CD4-positive, alpha-beta memory T cell (primary cell): Measurements from ENCODE around the gene PBX4. TPM values are rescaled to one million over a fixed set of nuclear protein-coding genes. Genes with fewer than 3 reads are reported as not detected.

Source experiments
- CTCF ChIA-PET: fragments of 350-600 bp; sonication (Branson Sonifier 250); formaldehyde crosslinking; loops from one replicate; lab custom pipeline; 2021; ENCODE audit warnings: inconsistent platforms; ENCODE audit not compliant: partially characterized antibody; lab: Charles Lee
- POLR2A ChIA-PET: fragments of 350-600 bp; sonication (Branson Sonifier 250); formaldehyde crosslinking; loops from one replicate; lab custom pipeline; 2021; ENCODE audit not compliant: partially characterized antibody; lab: Charles Lee
- DNase-seq, 5 donors: peaks; one replicate each; pipeline versions ENCODE4 v3.0.0 to v3.0.0-alpha.2; 2020 to 2022; ENCODE audit warnings: mixed read lengths in 1 of 5
- H3K27ac ChIP-seq: one replicate; pipeline ENCODE4 v1.7.0; 2013; ENCODE audit warnings: low read depth, low read length
- H3K27me3 ChIP-seq: 2 replicates; pipeline ENCODE4 v1.7.0; 2013; ENCODE audit warnings: mild to moderate bottlenecking, low read length, moderate library complexity; ENCODE audit not compliant: insufficient read depth
- H3K36me3 ChIP-seq: 2 replicates; pipeline ENCODE4 v1.7.0; 2013; ENCODE audit warnings: mild to moderate bottlenecking, low read length, moderate library complexity; ENCODE audit not compliant: insufficient read depth
- H3K4me1 ChIP-seq: 2 replicates; pipeline ENCODE4 v1.7.0; 2013; ENCODE audit warnings: mild to moderate bottlenecking, low read length, moderate library complexity; ENCODE audit not compliant: insufficient read depth
- H3K4me3 ChIP-seq, 2 donors: one replicate each; pipeline ENCODE4 v1.7.0; 2013; ENCODE audit warnings: low read length in 2 of 2, mild to moderate bottlenecking in 1 of 2
- H3K9me3 ChIP-seq, 2 donors: one replicate each; pipeline ENCODE4 v1.7.0; 2013; ENCODE audit warnings: low read length in 2 of 2, control low read depth in 1 of 2; ENCODE audit not compliant: control insufficient read depth in 1 of 2
- H3K27ac Mint-ChIP-seq, 7 donors: one replicate each; pipeline ENCODE4 v1.8.0; 2020 to 2021; ENCODE audit warnings: mixed read lengths in 7 of 7, mild to moderate bottlenecking in 6 of 7, inconsistent platforms in 3 of 7, moderate library complexity in 3 of 7
- H3K27me3 Mint-ChIP-seq, 2 donors: one replicate each; pipeline ENCODE4 v1.8.0; 2020 to 2021; ENCODE audit warnings: mixed read lengths in 2 of 2
- H3K36me3 Mint-ChIP-seq, 2 donors: one replicate each; pipeline ENCODE4 v1.8.0; 2020 to 2021; ENCODE audit warnings: mixed read lengths in 2 of 2, inconsistent platforms in 1 of 2, mild to moderate bottlenecking in 1 of 2
- H3K4me1 Mint-ChIP-seq, 4 donors: one replicate each; pipeline ENCODE4 v1.8.0; 2020 to 2021; ENCODE audit warnings: mixed read lengths in 4 of 4, mild to moderate bottlenecking in 1 of 4
- H3K4me3 Mint-ChIP-seq, 8 donors: one replicate each; pipeline ENCODE4 v1.8.0; 2020 to 2021; ENCODE audit warnings: mixed read lengths in 8 of 8, mild to moderate bottlenecking in 7 of 8, moderate library complexity in 6 of 8, inconsistent platforms in 3 of 8
- H3K9me3 Mint-ChIP-seq, 8 donors: one replicate each; pipeline ENCODE4 v1.8.0; 2020 to 2021; ENCODE audit warnings: mixed read lengths in 8 of 8, mild to moderate bottlenecking in 5 of 8, inconsistent platforms in 3 of 8, moderate library complexity in 1 of 8
- intact Hi-C: fragments of 100-400 bp; cut with micrococcal nuclease; formaldehyde crosslinking; loops from one replicate; pipeline ENCODE4 v1.15.1; 2023
- polyA plus RNA-seq, 2 donors: library from polyadenylated mRNA; unstranded; fragments of 300-500 nt; fragmentation: Illumina TruSeq; gene quantifications; one replicate each; pipeline ENCODE4 v1.2.3, GENCODE V29; 2021
- total RNA-seq, 2 experiments: library from RNA; stranded (reverse); gene quantifications; one replicate each; pipeline ENCODE4 v1.2.3, GENCODE V29; 2021

Gene PBX4
- total and polyA plus RNA-seq, 4 experiments from 2014 or later: 3.9 to 56.3 (median 29.1) TPM

GRCh38 chr19:19643158-19644053 is 24.9 kb upstream of the PBX4 start, which contains the start of gene GMIP:
Gene GMIP (minus strand): TSS chr19:19643657. CDS start chr19:19643529, 128 bp downstream.
- peak within 1 kb of the TSS; percentile 96 to 97 for H3K4me3 ChIP-seq
- Mint-ChIP-seq H3K36me3 (peaks cover 8 to 60% of the 10 kb centered on the region in 2 donors), H3K9me3 (no peaks in the 10 kb centered on the region), H3K27me3 (no peaks in the 10 kb centered on the region), H3K4me1 (peaks cover 9 to 25% (median 15%) of the 10 kb centered on the region in 4 donors), H3K4me3 (peak within 1 kb of the TSS; percentile 90 to 99 (median 99)), H3K27ac (peak within 1 kb of the TSS; percentile 96 to 99 (median 97))
- ChIA-PET POLR2A (interaction anchor here (0.6 to 4.0 kb wide), 25 partner anchors 9 to 229 kb away, joined by 3 to 46 read pairs (median 4); partner anchors contain the start of genes ATP13A1, LPAR2, PBX4 and ZNF101), CTCF (interaction anchor here (0.6 to 2.7 kb wide), 23 partner anchors 10 to 317 kb away, joined by 3 to 68 read pairs (median 4); partner anchors contain the start of genes NDUFA13, TSSK6 and YJEFN3)
- intact Hi-C loops: loop anchor here (1.0 to 2.0 kb wide), 6 partner anchors 15 to 111 kb away; partner anchors contain the start of genes ATP13A1, LPAR2 and PBX4
- peaks cover 33% of the 10 kb centered on the region for H3K36me3 ChIP-seq
- peak; percentile 86 to 89 (median 88) for DNase-seq
- peak within 1 kb of the TSS; percentile 92 for H3K27ac ChIP-seq
- no peaks in the 10 kb centered on the region for H3K27me3 ChIP-seq
- H3K9me3 ChIP-seq: no peaks in the 10 kb centered on the region
- peaks cover 22% of the 10 kb centered on the region for H3K4me1 ChIP-seq

GRCh38 chr19:19642506-19643157 is 24.1 kb upstream of the PBX4 start:
- ChIA-PET CTCF (no interaction called here), POLR2A (interaction anchor here (4.0 kb wide), 1 partner anchor 25 kb away, joined by 46 read pairs; the partner anchor contains the start of gene ZNF101)
- Histone ChIP-seq H3K36me3 (peaks cover 34% of the 10 kb centered on the region), H3K9me3 (no peaks in the 10 kb centered on the region), H3K4me3 (peak overlapping the region; percentile 96 to 97), H3K27me3 (no peaks in the 10 kb centered on the region), H3K27ac (peak overlapping the region; percentile 92), H3K4me1 (peaks cover 22% of the 10 kb centered on the region)
- intact Hi-C loops: loop anchor here (1.0 to 2.0 kb wide), 6 partner anchors 14 to 110 kb away; partner anchors contain the start of genes ATP13A1, LPAR2 and PBX4
- Mint-ChIP-seq H3K4me1 (peaks cover 9 to 25% (median 16%) of the 10 kb centered on the region in 4 donors), H3K36me3 (peaks cover 11 to 58% of the 10 kb centered on the region in 2 donors), H3K27me3 (no peaks in the 10 kb centered on the region), H3K9me3 (no peaks in the 10 kb centered on the region), H3K4me3 (peak overlapping the region; percentile 90 to 99 (median 99)), H3K27ac (peak overlapping the region; percentile 96 to 99 (median 97))
- DNase-seq: peak in 4 of 5 donors; percentile 25 to 65 (median 37)

GRCh38 chr19:19637523-19638251 is 19.2 kb upstream of the PBX4 start:
- H3K36me3 Mint-ChIP-seq: peaks cover 34 to 58% of the 10 kb centered on the region in 2 donors
- CTCF ChIA-PET: interaction anchor here (1.4 kb wide), 1 partner anchor 9 kb away, joined by 3 read pairs; the partner anchor contains the start of gene LPAR2

GRCh38 chr19:19637186-19637522 is 18.7 kb upstream of the PBX4 start:
- peaks cover 65% of the 10 kb centered on the region for H3K36me3 ChIP-seq
- H3K27me3 ChIP-seq: no peaks in the 10 kb centered on the region
- POLR2A ChIA-PET: interaction anchor here (0.6 to 1.3 kb wide), 2 partner anchors 9 to 30 kb away, joined by 3 read pairs; no protein-coding TSS in a partner anchor
- peaks cover 17% of the 10 kb centered on the region for H3K4me1 ChIP-seq
- no peak overlapping the region for H3K4me3 ChIP-seq
- H3K36me3 Mint-ChIP-seq: peaks cover 36 to 58% of the 10 kb centered on the region in 2 donors
- no peak for DNase-seq
- H3K4me3 Mint-ChIP-seq: no peak overlapping the region
- intact Hi-C loops: no loop called here
- H3K9me3 Mint-ChIP-seq: no peaks in the 10 kb centered on the region
- no peaks in the 10 kb centered on the region for H3K9me3 ChIP-seq
- no peak overlapping the region for H3K27ac Mint-ChIP-seq
- peaks cover 11 to 30% (median 22%) of the 10 kb centered on the region in 4 donors for H3K4me1 Mint-ChIP-seq
- H3K27me3 Mint-ChIP-seq: no peaks in the 10 kb centered on the region
- no peak overlapping the region for H3K27ac ChIP-seq
- CTCF ChIA-PET: interaction anchor here (1.2 kb wide), 1 partner anchor 54 kb away, joined by 3 read pairs; no protein-coding TSS in a partner anchor

More at GRCh38 chr19:19637523-19638251, 19.2 kb upstream of the PBX4 start:
- Mint-ChIP-seq H3K27me3 (no peaks in the 10 kb centered on the region), H3K4me3 (no peak overlapping the region), H3K27ac (no peak overlapping the region), H3K4me1 (peaks cover 15 to 35% (median 27%) of the 10 kb centered on the region in 4 donors), H3K9me3 (no peaks in the 10 kb centered on the region)
- no peaks in the 10 kb centered on the region for H3K27me3 ChIP-seq
- peaks cover 22% of the 10 kb centered on the region for H3K4me1 ChIP-seq
- POLR2A ChIA-PET: interaction anchor here (0.6 to 1.3 kb wide), 3 partner anchors 9 to 30 kb away, joined by 3 read pairs; partner anchors contain the start of gene ATP13A1
- peaks cover 60% of the 10 kb centered on the region for H3K36me3 ChIP-seq
- DNase-seq: no peak
- intact Hi-C loops: no loop called here
- H3K27ac ChIP-seq: no peak overlapping the region
- no peaks in the 10 kb centered on the region for H3K9me3 ChIP-seq
- no peak overlapping the region for H3K4me3 ChIP-seq

GRCh38 chr19:19636573-19637185 is 18.2 kb upstream of the PBX4 start:
- Mint-ChIP-seq H3K4me1 (peaks cover 8 to 25% (median 18%) of the 10 kb centered on the region in 4 donors), H3K36me3 (peaks cover 36 to 55% of the 10 kb centered on the region in 2 donors), H3K4me3 (no peak overlapping the region), H3K9me3 (no peaks in the 10 kb centered on the region), H3K27me3 (no peaks in the 10 kb centered on the region), H3K27ac (peak overlapping the region in 1 of 7 donors; percentile 35)
- Histone ChIP-seq H3K27ac (no peak overlapping the region), H3K36me3 (peaks cover 61% of the 10 kb centered on the region), H3K4me1 (peaks cover 12% of the 10 kb centered on the region), H3K27me3 (no peaks in the 10 kb centered on the region), H3K4me3 (no peak overlapping the region), H3K9me3 (no peaks in the 10 kb centered on the region)
- POLR2A ChIA-PET: interaction anchor here (1.3 kb wide), 1 partner anchor 8 kb away, joined by 3 read pairs; no protein-coding TSS in a partner anchor
- CTCF ChIA-PET: interaction anchor here (1.2 kb wide), 1 partner anchor 53 kb away, joined by 3 read pairs; no protein-coding TSS in a partner anchor
- peak in 1 of 5 donors; percentile 4 for DNase-seq
- intact Hi-C loops: no loop called here

- ChIA-PET POLR2A (interaction anchor here (0.6 to 1.2 kb wide), 2 partner anchors 32 to 34 kb away, joined by 3 read pairs; partner anchors contain the start of gene ZNF101), CTCF (interaction anchor here (1.8 kb wide), 1 partner anchor 103 kb away, joined by 4 read pairs; no protein-coding TSS in a partner anchor)
- H3K27ac Mint-ChIP-seq: peak overlapping the region in 3 of 7 donors; percentile 44 to 83 (median 48)
- H3K27me3 ChIP-seq: no peaks in the 10 kb centered on the region
- H3K36me3 ChIP-seq: peaks cover 58% of the 10 kb centered on the region
- intact Hi-C loops: no loop called here
- H3K4me1 Mint-ChIP-seq: peaks cover 8 to 24% (median 17%) of the 10 kb centered on the region in 4 donors
- H3K9me3 Mint-ChIP-seq: no peaks in the 10 kb centered on the region
- peak in 1 of 5 donors; percentile 28 for DNase-seq
- no peak overlapping the region for H3K27ac ChIP-seq
- H3K27me3 Mint-ChIP-seq: no peaks in the 10 kb centered on the region
- H3K4me3 ChIP-seq: no peak overlapping the region
- H3K9me3 ChIP-seq: no peaks in the 10 kb centered on the region
- no peak overlapping the region for H3K4me3 Mint-ChIP-seq
- peaks cover 9% of the 10 kb centered on the region for H3K4me1 ChIP-seq
- H3K36me3 Mint-ChIP-seq: peaks cover 35 to 65% of the 10 kb centered on the region in 2 donors
Measured at GRCh38 chr19:19635313-19635702, 16.8 kb upstream of the PBX4 start.
